Spleen (tissue), 11 donors: Measurements from ENCODE around the gene CRYGN. TPM values are rescaled to one million over a fixed set of nuclear protein-coding genes. Genes with fewer than 3 reads are reported as not detected.
A peak's percentile ranks its signal among the peaks of the same experiment; 100 is the strongest.

Experiments used
- DNase-seq: peaks from one replicate; pipeline ENCODE4 v3.0.0-alpha.2; 2020
- H3K27ac ChIP-seq, 8 donors: fragments of 200-600 bp; sonication (generic) in 7 of 8; 1 replicate in 4 of 8; 2 replicates in 4 of 8; pipeline versions ENCODE4 v1.5.0 to v1.8.0; 2016 to 2021; ENCODE audit warnings: inconsistent platforms in 4 of 8, mild to moderate bottlenecking in 4 of 8, moderate library complexity in 1 of 8
- H3K27me3 ChIP-seq, 7 donors: fragments of 200-600 bp; sonication (generic) in 6 of 7; replicated peaks in 1 of 7; 1 replicate in 4 of 7; 2 replicates in 3 of 7; pipeline versions ENCODE4 v1.5.0 to v1.8.0; 2016 to 2021; ENCODE audit warnings: inconsistent platforms in 3 of 7, mild to moderate bottlenecking in 1 of 7
- H3K36me3 ChIP-seq, 6 donors: fragments of 200-600 bp; sonication (generic) in 5 of 6; 1 replicate in 4 of 6; 2 replicates in 2 of 6; pipeline versions ENCODE4 v1.5.0 to v1.8.0; 2016 to 2021; ENCODE audit warnings: inconsistent platforms in 2 of 6
- H3K4me1 ChIP-seq, 6 donors: fragments of 200-600 bp; sonication (generic) in 5 of 6; 1 replicate in 3 of 6; 2 replicates in 3 of 6; pipeline versions ENCODE4 v1.5.0 to v1.8.0; 2016 to 2021; ENCODE audit warnings: inconsistent platforms in 3 of 6
- H3K4me3 ChIP-seq, 8 donors: fragments of 200-600 bp; sonication (generic) in 7 of 8; 1 replicate in 4 of 8; 2 replicates in 4 of 8; pipeline versions ENCODE4 v1.5.0 to v1.8.0; 2016 to 2021; ENCODE audit warnings: inconsistent platforms in 4 of 8, mild to moderate bottlenecking in 4 of 8, moderate library complexity in 2 of 8
- H3K9me3 ChIP-seq, 8 donors: fragments of 200-600 bp; sonication (generic) in 7 of 8; 1 replicate in 4 of 8; 2 replicates in 4 of 8; pipeline versions ENCODE4 v1.5.0 to v1.8.0; 2016 to 2021; ENCODE audit warnings: inconsistent platforms in 4 of 8
- POLR2A ChIP-seq, 3 donors: fragments of 450-650 bp; IDR thresholded peaks; one replicate each; pipeline ENCODE4 v1.5.1; 2017; ENCODE audit warnings: antibody characterized with exemption in 3 of 3, mild to moderate bottlenecking in 1 of 3
- POLR2AphosphoS5 ChIP-seq, 3 donors: sonication (generic); formaldehyde crosslinking; IDR thresholded peaks; one replicate each; pipeline ENCODE4 v1.5.1; 2017; ENCODE audit warnings: antibody characterized with exemption in 3 of 3
- WGBS, 5 donors: extraction: QIAGEN DNeasy Blood & Tissue Kit in 3 of 5; methylation state at CpG; one replicate each; pipeline versions ENCODE4 v1.1.5 to v1.1.7; 2013 to 2018; 5-methylcytosine and 5-hydroxymethylcytosine counted together
- intact Hi-C: fragments of 100-400 bp; cut with DNase I; formaldehyde crosslinking; loops from one replicate; pipeline ENCODE4 v1.15.0; 2023; ENCODE audit warnings: low total_unique reads
- polyA plus RNA-seq, 3 donors: library from polyadenylated mRNA; stranded (reverse); fragments of 200-250 nt; gene quantifications; one replicate each; pipeline ENCODE4 v1.2.1, GENCODE V29; 2013
- total RNA-seq, 7 donors: library from RNA; depleted of rRNA in 3 of 7; stranded (reverse); fragments of >200 nt in 3 of 7; fragmentation: NEBNext Ultra II Directional in 4 of 7; extraction: Animal tissue kit (Norgen Biotek cat#: 25700) in 4 of 7; gene quantifications; one replicate each; pipeline versions ENCODE4 v1.1.0 to v1.2.1, GENCODE V29; 2016 to 2021
- TF ChIP-seq, protein P1 (sequence below), 11 experiments: fragments of 200-600 bp in 7 of 11; fragments of 450-650 bp in 4 of 11; sonication (generic) in 4 of 11; IDR thresholded peaks in 8 of 11; conservative IDR thresholded peaks in 3 of 11; 1 replicate in 7 of 11; 2 replicates in 4 of 11; pipeline versions ENCODE4 v1.4.0 to v1.8.0; 2016 to 2021; ENCODE audit warnings: antibody characterized with exemption in 11 of 11, inconsistent platforms in 4 of 11, mild to moderate bottlenecking in 1 of 11
- donor health status: healthy with polysubstance abuse.
- donor health status: DM: no; HTN: no; CAD: no; lungs with moderate emphysema.
- donor health status: DM: no; HTN: no; CAD: no.
- donor health status: Bipolar disorder and iron deficiency.
- donor health status: healthy.
- donor health status: DM: no; HTN: no; CAD: no.
- donor health status: DM: yes; HTN: yes; CAD: no.

Gene CRYGN
- total and polyA plus RNA-seq, 10 donors: 0.17 to 2.5 (median 0.32) TPM; not detected in 1

DNA sequence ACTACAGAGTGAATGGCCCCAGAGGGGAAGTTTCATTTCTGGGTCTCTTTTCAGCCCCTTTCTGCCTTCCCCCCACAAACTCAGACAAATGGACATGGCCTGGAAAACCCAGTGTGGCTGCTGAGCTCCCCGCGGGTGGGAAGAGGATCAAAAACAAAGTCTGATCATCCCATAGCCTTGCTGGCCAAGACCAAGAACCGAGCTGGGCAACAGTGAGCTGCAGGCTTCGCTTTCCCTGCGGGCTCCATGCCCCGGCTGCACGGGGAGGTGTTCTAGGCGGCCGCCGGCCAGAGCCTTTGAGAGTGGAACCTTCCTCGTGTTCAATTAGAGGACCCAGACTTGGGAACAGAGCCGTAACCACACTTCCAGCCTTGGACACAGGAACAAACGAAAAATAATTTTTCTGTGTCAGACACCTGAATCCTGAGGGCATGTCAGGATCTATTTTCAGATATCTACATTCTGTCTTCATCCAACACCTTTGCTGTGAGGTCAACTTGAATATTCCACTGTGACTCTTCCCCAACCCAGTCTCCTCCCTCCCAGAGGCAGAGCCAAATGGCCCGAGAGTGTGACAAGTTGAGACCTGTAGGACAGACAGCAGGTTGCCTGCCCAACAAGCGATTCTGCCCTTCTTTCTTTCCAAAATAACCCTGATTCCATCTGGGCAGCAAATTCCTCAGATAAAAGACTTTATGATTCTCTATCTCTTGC, 56.1 kb downstream of the CRYGN start:
- intact Hi-C loops: no loop called here
- no peak overlapping the region for H3K4me3 ChIP-seq
- H3K27ac ChIP-seq: no peak overlapping the region
- peaks cover 18 to 60% (median 42%) of the 10 kb centered on the region in 6 donors for H3K4me1 ChIP-seq
- TF ChIP-seq, protein P1, sequence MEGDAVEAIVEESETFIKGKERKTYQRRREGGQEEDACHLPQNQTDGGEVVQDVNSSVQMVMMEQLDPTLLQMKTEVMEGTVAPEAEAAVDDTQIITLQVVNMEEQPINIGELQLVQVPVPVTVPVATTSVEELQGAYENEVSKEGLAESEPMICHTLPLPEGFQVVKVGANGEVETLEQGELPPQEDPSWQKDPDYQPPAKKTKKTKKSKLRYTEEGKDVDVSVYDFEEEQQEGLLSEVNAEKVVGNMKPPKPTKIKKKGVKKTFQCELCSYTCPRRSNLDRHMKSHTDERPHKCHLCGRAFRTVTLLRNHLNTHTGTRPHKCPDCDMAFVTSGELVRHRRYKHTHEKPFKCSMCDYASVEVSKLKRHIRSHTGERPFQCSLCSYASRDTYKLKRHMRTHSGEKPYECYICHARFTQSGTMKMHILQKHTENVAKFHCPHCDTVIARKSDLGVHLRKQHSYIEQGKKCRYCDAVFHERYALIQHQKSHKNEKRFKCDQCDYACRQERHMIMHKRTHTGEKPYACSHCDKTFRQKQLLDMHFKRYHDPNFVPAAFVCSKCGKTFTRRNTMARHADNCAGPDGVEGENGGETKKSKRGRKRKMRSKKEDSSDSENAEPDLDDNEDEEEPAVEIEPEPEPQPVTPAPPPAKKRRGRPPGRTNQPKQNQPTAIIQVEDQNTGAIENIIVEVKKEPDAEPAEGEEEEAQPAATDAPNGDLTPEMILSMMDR (IDR thresholded peaks at IDR 0.05 in 8 of 11, conservative IDR thresholded peaks at IDR 0.05 in 3 of 11): no peak
- TF ChIP-seq POLR2AphosphoS5 (IDR thresholded peaks at IDR 0.05) (no peak), POLR2A (IDR thresholded peaks at IDR 0.05) (no peak)
- peaks cover 0 to 17% (median 2%) of the 10 kb centered on the region in 6 donors for H3K36me3 ChIP-seq
- H3K9me3 ChIP-seq: no peaks in the 10 kb centered on the region
- WGBS, 5 donors: 79 to 86% (median 82%) methylated on average over 8 to 15 of the region's 15 CpGs
- DNase-seq: peak; percentile 68
- peaks cover 0 to 38% (median 16%) of the 10 kb centered on the region in 7 donors for H3K27me3 ChIP-seq

- H3K4me3 ChIP-seq: peak overlapping the region; percentile 10 to 72 (median 44)
- peaks cover 0 to 38% (median 16%) of the 10 kb centered on the region in 7 donors for H3K27me3 ChIP-seq
- intact Hi-C loops: no loop called here
- peak overlapping the region in 6 of 8 donors; percentile 44 to 78 (median 73) for H3K27ac ChIP-seq
- WGBS, 5 donors: 25 to 39% (median 26%) methylated on average over 35 to 37 of the region's 37 CpGs
- H3K9me3 ChIP-seq: no peaks in the 10 kb centered on the region
- peak; percentile 76 for DNase-seq
- H3K4me1 ChIP-seq: peaks cover 15 to 54% (median 39%) of the 10 kb centered on the region in 6 donors
- H3K36me3 ChIP-seq: peaks cover 0 to 33% (median 16%) of the 10 kb centered on the region in 6 donors
- TF ChIP-seq, protein P1 (IDR thresholded peaks at IDR 0.05 in 8 of 11, conservative IDR thresholded peaks at IDR 0.05 in 3 of 11): no peak
- peak in 1 of 3 donors; percentile 9 for TF ChIP-seq POLR2AphosphoS5 (IDR thresholded peaks at IDR 0.05)
Observed at GRCh38 chr7:151382079-151382885, 57.7 kb downstream of the CRYGN start.

GRCh38 chr7:151381348-151382078, 58.4 kb downstream of the CRYGN start:
- 5 to 47% (median 9%) methylated on average over 16 to 83 of the region's 83 CpGs for WGBS, 5 donors
- intact Hi-C loops: no loop called here
- H3K9me3 ChIP-seq: no peaks in the 10 kb centered on the region
- peak; percentile 81 for DNase-seq
- H3K27ac ChIP-seq: peak overlapping the region; percentile 13 to 78 (median 70)
- H3K27me3 ChIP-seq: peaks cover 0 to 38% (median 16%) of the 10 kb centered on the region in 7 donors
- H3K4me1 ChIP-seq: peaks cover 9 to 46% (median 35%) of the 10 kb centered on the region in 6 donors
- peaks cover 0 to 40% (median 23%) of the 10 kb centered on the region in 6 donors for H3K36me3 ChIP-seq
- peak overlapping the region; percentile 10 to 72 (median 44) for H3K4me3 ChIP-seq
- TF ChIP-seq POLR2AphosphoS5 (IDR thresholded peaks at IDR 0.05) (peak in 1 of 3 donors; percentile 58), POLR2A (IDR thresholded peaks at IDR 0.05) (no peak)
- TF ChIP-seq, protein P1 (IDR thresholded peaks at IDR 0.05 in 8 of 11, conservative IDR thresholded peaks at IDR 0.05 in 3 of 11): no peak
